Measurements from ENCODE around the gene C2orf76.

Gene C2orf76

DNA sequence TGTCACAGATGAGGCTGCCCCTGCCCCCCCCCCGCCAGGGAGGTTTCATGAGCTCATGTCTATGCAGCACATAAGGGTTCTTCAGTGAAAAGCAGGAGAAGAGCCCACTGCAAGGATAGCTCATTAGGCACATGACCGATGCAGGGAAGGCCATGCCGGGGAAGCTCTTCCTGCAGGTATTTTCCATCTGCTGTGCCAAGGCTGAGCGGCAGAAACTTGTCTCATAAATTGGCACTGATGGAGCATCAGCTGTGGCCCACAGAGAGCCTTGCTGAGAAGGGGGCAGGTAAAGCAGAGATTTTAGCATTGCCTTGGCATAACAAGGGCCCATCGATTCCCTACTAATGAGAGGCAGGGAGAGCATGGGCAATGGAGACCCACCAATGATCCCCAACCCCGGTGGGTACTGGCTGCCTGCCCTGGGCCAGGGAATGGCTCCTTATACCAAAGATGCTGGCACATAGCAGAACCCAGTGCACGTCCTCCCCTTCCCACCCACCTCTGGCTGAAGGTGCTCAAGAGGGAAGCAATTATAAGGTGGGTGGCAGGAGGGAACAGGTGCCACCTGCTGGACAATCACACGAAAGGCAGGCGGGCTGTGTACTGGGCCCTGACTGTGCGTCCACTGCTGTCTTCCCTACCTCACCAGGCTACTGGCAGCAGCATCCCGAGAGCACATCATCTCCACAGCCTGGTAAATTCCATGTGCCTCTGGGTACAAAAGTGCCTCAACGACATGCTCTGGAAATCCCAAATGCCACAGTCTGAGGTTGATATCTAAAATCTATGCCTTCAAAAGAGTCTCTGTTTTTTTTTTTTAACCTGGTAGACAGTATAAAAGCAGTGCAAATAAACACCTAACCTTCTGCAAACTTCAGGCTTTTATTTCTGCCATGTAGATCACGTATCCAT is 101.6 kb downstream of the C2orf76 start:
- DNase-seq (ENCODE audit: low read depth), result no peak

GRCh38 chr2:119263656-119264055 is 103.0 kb downstream of the C2orf76 start:
- no peak for DNase-seq (ENCODE audit: low read depth)

DNA sequence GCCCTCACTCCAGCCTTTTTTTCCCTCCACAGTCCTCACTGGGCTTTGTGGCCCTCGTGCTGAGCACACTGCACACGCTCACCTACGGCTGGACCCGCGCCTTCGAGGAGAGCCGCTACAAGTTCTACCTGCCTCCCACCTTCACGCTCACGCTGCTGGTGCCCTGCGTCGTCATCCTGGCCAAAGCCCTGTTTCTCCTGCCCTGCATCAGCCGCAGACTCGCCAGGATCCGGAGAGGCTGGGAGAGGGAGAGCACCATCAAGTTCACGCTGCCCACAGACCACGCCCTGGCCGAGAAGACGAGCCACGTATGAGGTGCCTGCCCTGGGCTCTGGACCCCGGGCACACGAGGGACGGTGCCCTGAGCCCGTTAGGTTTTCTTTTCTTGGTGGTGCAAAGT is 103.6 kb downstream of the C2orf76 start:
- DNase-seq (ENCODE audit: low read depth), result no peak

DNA sequence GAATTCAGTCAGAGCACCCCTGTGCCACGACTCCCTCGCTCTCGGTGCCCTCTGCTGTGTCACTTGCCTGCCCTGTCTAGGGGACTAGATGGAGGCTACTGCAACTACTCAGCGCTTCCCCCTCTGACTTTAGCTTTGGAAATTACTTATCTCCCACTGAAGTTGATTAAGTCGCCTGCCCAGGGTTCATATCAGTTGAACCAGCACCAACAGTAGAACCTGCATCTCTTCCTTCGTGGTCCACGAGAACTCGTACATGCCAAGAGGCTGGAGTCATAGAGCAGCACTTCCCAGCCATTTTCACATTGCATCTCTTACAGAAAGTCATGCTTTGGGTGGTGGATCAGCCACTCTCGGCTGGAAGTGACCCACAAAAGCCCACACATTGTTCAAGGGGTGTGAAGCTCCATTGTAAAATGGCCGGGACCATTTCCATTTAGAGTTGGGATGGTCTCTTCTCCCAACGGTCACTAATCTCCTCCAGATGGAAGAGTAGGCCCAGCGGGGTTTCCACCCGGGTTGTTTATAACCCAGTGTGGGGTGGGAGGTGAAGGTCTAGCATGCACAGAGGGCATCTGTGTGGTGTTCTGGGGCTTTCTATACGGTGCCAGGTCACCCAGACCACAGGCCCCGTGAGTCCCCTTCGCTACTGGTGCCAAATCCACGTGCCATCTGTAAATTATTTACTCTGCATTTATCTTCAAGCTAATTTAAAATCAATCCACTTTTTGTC is 105.0 kb downstream of the C2orf76 start:
- DNase-seq (ENCODE audit: low read depth), result no peak

GRCh38 chr2:119260646-119261492 is 105.8 kb downstream of the C2orf76 start:
- no peak for DNase-seq (ENCODE audit: low read depth)

GRCh38 chr2:119259296-119259860 is 107.3 kb downstream of the C2orf76 start:
- no peak for DNase-seq (ENCODE audit: low read depth)

GRCh38 chr2:119257198-119257597 is 109.4 kb downstream of the C2orf76 start:
- DNase-seq (ENCODE audit: low read depth), result no peak

DNA sequence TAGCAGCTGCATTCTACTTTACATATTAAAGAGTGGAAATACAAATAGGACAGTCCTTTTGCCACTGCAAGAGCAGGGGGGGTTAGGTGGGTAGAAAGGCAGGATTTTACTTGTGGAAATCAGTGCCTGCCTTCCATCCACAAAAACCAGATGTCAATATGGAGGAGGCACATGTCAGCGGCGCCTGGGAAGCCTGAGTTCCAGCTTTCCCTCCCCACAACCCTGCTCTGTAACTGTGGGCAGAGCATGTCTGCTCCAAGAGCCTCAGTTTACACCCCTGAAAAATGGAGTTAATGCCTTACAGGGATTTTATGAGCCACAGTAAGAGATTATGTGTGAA is 110.1 kb downstream of the C2orf76 start:
- DNase-seq (ENCODE audit: low read depth), result no peak

DNA sequence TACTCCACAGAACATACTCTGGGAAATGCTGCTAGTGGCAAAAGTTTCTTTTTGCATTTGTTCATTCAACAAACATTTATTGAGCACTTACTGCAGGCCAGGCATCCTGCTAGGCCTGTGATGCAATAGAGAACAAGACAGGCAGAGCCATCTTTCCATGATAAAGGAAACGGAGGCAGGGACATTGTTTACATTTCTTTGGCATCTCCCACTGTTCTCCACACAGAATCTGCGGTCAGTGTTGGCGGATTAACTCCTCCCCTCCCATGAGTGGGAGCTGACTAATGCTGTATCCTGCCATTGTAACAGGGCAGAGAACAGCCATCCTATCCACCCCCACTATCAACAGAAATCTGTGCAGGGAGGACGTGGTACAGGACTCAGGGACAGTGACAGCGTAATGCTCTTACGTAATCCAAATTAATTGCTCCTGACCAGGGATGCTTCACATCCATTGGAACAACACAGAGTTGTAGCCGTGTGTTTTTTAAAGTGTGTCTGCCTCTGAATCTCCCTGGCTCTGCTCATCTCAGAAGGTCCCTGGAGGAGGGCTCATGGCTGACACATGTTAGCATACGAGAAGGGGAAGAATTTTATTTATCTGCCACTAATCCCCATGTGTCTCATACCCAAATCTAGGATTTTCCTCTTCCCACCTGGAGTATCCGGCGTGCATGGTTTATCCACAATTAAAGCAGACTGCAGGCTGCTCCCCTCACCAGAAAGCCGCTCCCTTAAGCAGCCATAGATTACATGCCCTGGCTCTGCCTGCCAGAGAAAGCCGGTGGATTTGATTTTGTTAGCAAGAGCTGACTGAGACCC is 110.7 kb downstream of the C2orf76 start:
- DNase-seq (ENCODE audit: low read depth), result peak; percentile 95

GRCh38 chr2:119254601-119255080 is 112.0 kb downstream of the C2orf76 start:
- DNase-seq (ENCODE audit: low read depth), result no peak

- DNase-seq (ENCODE audit: low read depth), result no peak
These were observed 112.7 kb downstream of the C2orf76 start for GRCh38 chr2:119253760-119254600.

DNA sequence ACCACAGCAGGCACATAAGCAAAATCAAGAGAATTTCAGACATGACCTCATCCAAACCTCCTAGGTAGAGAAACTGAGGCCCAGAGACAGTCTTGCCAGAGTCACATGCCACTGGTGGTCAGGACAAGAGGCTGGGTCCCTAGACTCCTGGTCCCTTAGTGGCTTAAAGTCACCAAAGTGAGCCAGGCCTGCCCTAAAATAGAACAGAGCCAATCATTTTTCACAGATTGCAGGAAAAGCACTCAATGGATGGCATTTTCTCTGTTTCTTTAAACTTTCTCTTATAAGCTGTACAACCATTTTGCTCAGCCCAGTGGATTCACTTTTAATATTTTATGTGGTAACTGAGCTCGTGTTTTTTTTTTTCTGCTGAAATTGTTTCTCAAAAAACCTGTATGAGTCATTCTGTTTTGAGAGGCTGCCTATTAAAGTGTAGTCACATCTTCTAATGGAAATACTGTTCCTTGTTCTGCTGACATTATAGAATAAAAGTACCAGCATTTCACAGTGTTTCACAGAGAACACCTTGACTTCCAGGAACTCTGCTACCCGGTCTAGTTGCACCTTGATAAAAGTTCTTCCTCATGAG is 113.4 kb downstream of the C2orf76 start:
- DNase-seq (ENCODE audit: low read depth), result no peak
